NCI-H345 treated with DMSO at 0.1 percent for 48 hours (cell line): Measurements from ENCODE around the gene NUP93.

ENCODE experiments used
- DNase-seq: peaks from one replicate; lab custom pipeline; 2025; ENCODE audit not compliant: unreplicated experiment; lab: John Stamatoyannopoulos, UW

NUP93 gene

GRCh38 chr16:56886296-56886695, 156.4 kb downstream of the NUP93 start:
- DNase-seq, result no peak

- no peak for DNase-seq
Observed at GRCh38 chr16:56886826-56887225, 156.9 kb downstream of the NUP93 start.

GRCh38 chr16:56888806-56889205, 158.9 kb downstream of the NUP93 start:
- no peak for DNase-seq

GRCh38 chr16:56889206-56889605, 159.3 kb downstream of the NUP93 start:
- no peak for DNase-seq

GRCh38 chr16:56891685-56892084, 161.8 kb downstream of the NUP93 start:
- no peak for DNase-seq

- DNase-seq, result no peak
Observed at GRCh38 chr16:56892705-56893104, 162.8 kb downstream of the NUP93 start.

GRCh38 chr16:56894331-56894917, 164.5 kb downstream of the NUP93 start:
- no peak for DNase-seq

- DNase-seq, result no peak
Observed at GRCh38 chr16:56895813-56896212, 165.9 kb downstream of the NUP93 start.

GRCh38 chr16:56896244-56896643, 166.3 kb downstream of the NUP93 start:
- DNase-seq, result no peak

GRCh38 chr16:56897026-56897799, 167.3 kb downstream of the NUP93 start:
- no peak for DNase-seq

- DNase-seq, result no peak
Observed at GRCh38 chr16:56898847-56899246, 168.9 kb downstream of the NUP93 start.
